ENCODE data around the gene ACAN.

ACAN gene

DNA sequence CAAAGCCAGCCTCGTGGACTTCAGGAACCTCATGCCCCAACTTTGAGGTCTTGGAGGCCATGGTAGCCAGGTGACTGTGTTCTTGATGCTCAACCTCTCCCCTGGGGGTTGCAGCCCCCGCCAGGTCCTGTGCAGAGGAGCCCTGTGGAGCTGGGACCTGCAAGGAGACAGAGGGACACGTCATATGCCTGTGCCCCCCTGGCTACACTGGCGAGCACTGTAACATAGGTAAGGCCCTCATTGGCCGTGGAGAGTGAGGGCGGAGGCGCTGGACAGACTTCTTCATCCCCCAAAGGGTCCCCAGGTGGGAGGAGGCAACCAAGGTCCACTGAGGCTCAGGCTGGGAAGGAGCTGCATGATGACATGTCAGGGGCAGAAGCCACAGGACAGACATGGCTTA, 57.0 kb downstream of the ACAN start:
- TF ChIP-seq, protein P1, sequence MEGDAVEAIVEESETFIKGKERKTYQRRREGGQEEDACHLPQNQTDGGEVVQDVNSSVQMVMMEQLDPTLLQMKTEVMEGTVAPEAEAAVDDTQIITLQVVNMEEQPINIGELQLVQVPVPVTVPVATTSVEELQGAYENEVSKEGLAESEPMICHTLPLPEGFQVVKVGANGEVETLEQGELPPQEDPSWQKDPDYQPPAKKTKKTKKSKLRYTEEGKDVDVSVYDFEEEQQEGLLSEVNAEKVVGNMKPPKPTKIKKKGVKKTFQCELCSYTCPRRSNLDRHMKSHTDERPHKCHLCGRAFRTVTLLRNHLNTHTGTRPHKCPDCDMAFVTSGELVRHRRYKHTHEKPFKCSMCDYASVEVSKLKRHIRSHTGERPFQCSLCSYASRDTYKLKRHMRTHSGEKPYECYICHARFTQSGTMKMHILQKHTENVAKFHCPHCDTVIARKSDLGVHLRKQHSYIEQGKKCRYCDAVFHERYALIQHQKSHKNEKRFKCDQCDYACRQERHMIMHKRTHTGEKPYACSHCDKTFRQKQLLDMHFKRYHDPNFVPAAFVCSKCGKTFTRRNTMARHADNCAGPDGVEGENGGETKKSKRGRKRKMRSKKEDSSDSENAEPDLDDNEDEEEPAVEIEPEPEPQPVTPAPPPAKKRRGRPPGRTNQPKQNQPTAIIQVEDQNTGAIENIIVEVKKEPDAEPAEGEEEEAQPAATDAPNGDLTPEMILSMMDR (IDR thresholded peaks at IDR 0.05; ENCODE audit: borderline replicate concordance, insufficient read depth, low read depth, low read length), result no peak
- H3K4me3 ChIP-seq (ENCODE audit: low read depth, low read length), result no peak overlapping the region

DNA sequence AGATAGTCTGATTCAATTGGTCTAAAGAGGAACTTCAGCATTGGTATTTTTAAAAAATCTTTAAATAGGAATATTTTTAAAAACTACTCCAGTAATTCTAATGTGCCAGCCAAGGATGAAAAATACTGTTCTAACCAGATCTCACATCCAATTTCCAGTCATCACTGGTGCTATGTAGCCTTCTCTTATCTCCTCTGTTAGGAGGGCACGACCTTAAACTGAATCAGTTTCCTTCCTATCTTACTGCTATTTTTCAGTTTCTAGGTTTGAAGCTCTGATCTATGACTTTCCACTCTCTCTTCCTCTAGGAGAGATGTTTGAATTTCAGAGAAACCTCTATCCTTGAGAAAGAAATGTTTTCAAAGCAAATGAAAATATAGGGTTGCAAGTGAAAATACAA, 60.2 kb downstream of the ACAN start:
- TF ChIP-seq, protein P1 (IDR thresholded peaks at IDR 0.05; ENCODE audit: borderline replicate concordance, insufficient read depth, low read depth, low read length), result no peak
- no peak overlapping the region for H3K4me3 ChIP-seq (ENCODE audit: low read depth, low read length)

DNA sequence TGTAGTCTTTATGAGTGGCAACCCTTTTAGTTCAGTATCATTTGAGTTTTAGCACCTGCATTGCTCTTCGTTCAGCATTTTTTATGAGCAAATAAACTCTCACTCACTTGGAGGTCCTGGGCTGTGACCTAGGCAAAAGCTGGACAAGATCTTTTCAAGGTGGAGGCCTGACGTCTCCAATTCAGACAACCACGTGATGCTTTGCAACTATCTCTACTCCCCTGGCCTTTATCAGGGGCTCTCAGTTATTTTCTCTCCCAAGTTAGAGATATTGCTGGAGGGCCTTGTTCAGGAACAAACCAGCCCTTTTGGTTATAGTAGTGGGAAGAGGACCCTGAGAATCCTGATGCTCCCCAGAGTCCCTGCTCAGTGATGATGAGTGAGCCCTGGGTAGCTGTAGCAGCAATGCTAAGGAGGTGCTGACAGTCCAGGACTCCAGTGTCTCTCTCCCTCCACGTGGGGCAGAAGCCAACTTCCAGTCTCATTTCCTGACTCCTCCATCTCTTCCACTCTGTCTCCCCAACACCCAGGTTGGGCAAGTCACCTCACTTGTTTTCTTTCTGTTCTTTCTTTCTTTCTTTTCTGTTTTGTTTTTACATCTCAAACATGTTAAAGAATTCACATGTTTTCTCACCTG, 61.7 kb downstream of the ACAN start:
- TF ChIP-seq, protein P1 (IDR thresholded peaks at IDR 0.05; ENCODE audit: borderline replicate concordance, insufficient read depth, low read depth, low read length), result no peak
- H3K4me3 ChIP-seq (ENCODE audit: low read depth, low read length), result no peak overlapping the region

DNA sequence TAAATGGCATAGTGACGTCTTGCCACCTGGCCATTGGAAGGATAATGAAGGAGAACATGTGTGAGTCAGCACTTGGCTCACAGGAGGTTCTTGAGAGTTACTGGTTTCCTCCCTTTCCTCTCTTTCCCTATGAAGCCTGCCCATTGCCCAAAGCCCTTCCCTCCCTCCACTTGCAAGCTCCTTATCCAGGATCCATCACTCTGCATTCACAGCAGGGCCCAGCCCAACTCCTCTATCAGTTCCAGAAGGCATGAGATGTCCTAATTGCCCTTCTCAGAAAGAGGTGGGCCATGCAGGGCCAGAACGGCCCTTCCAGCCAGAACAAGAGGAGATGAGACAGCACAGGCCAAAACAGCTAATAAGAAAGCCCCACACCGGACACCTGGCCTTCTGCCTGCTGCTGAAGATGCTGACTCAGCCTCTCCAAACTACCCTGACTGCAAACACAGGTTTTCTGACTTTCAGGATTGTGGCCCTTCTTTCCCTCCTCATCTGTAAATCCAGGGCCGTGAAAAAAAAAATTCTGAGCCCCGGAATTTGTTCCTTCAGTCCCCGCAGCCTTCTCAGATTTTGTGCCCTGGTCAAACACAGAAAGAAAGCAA, 62.4 kb downstream of the ACAN start:
- H3K4me3 ChIP-seq (ENCODE audit: low read depth, low read length), result no peak overlapping the region
- TF ChIP-seq, protein P1 (IDR thresholded peaks at IDR 0.05; ENCODE audit: borderline replicate concordance, insufficient read depth, low read depth, low read length), result no peak

DNA sequence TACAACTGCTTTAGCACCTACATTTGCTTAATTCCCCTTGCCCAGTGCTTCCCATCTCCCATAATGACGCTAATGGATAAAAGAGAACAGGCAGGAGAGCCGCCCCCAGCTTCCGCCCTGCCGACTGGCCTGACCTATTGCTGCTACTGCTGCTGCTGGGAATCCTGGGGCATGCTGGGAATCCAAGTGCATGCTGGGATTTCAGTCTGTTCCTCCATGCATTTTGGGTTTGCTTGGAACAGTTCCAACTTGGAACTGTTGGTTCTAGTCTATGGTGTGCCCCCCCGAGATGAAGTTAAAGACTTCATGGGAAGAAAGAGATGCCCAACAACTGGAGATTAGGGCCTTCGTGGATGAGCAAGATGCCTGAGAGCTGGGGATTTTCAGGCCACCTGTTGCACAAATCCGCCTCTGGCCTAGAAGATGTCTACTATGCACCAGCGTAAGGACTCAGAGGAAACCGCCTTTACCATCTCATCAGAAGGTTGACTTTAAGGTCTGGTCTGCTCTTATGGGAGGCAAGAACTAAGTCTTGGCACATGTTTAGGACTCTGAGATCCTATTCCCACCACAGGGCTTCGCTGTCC, 63.2 kb downstream of the ACAN start:
- TF ChIP-seq, protein P1 (IDR thresholded peaks at IDR 0.05; ENCODE audit: borderline replicate concordance, insufficient read depth, low read depth, low read length), result no peak
- H3K4me3 ChIP-seq (ENCODE audit: low read depth, low read length), result no peak overlapping the region

DNA sequence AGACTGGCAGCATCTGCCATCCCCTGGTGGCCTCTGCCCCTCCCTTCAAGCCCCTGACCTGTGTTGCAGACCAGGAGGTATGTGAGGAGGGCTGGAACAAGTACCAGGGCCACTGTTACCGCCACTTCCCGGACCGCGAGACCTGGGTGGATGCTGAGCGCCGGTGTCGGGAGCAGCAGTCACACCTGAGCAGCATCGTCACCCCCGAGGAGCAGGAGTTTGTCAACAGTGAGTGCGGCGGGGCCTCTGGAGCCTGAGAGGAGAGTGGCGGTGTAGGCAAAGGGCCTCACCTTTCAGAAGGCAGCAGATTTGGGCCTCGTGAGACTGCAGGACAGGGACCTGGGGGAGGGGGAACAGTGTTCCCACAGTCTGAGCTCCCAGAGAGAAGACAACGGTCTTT, 68.1 kb downstream of the ACAN start:
- no peak overlapping the region for H3K4me3 ChIP-seq (ENCODE audit: low read depth, low read length)
- TF ChIP-seq, protein P1 (IDR thresholded peaks at IDR 0.05; ENCODE audit: borderline replicate concordance, insufficient read depth, low read depth, low read length), result no peak

DNA sequence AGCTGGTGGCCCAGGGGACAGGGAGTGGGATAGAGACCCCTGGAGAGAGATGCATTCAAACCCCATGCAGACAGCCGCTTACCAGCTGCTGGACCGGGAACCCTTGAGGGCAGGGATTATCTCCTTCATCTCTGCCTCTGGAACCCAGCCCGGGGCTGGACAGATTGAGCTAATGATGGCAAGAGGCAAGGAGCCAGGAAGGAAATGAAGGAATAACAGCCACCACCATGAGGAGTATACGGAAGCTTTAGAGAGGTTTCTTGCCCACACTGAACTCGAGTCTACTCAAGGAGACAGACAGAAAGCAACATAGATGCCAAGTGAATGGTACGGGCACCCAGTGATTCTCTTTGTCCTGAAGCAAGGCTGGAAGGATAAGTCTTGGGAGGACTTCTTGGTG, 68.9 kb downstream of the ACAN start:
- TF ChIP-seq, protein P1 (IDR thresholded peaks at IDR 0.05; ENCODE audit: borderline replicate concordance, insufficient read depth, low read depth, low read length), result no peak
- H3K4me3 ChIP-seq (ENCODE audit: low read depth, low read length), result no peak overlapping the region
